Measurements from ENCODE around the gene NFASC. TPM values are rescaled to one million over a fixed set of nuclear protein-coding genes. Genes with fewer than 3 reads are reported as not detected.

Gene NFASC
- total and polyA plus RNA-seq, 2 donors (not counting 3 experiments of a cell fraction or from before 2014, with no cell fraction given), result not detected

DNA sequence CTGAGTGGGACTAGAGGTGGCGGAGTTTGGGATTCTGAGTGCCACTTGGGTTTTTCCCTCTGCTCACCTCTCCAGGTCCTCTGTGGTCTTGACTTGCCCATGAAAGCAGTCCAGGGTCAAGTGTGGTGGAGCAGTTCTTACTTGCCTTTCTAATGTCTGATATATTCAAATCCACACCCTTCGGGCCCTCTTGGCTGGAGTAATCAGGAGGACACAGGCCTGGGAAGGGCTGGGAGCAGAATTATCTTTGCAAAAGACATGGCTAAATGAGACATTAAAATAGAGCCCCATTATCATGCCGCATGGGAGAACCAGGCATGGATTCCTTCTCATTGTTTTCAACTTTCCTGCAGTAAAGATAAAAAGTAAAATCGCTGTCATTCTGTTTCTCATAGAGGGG, 74.0 kb downstream of the NFASC start:
- H4K20me1 ChIP-seq (replicated peaks; ENCODE audit: control insufficient read depth, extremely low read depth, insufficient read depth, low read length), result no peaks in the 10 kb centered on the region
- no peaks in the 10 kb centered on the region for H3K9me3 ChIP-seq (replicated peaks; ENCODE audit: control insufficient read depth, insufficient read depth, low read length)
- intact Hi-C loops (cut with micrococcal nuclease) (loop anchor here (5.0 kb wide), 1 partner anchor 117 kb away; no protein-coding TSS in a partner anchor), dilution Hi-C loops (cut with MboI; ENCODE audit: extremely low pct_ligation_motif_present, low sequenced_read_pairs) (no loop called here)
- no peak overlapping the region for H3K4me2 ChIP-seq (ENCODE audit: insufficient read depth, low read length)
- no peak overlapping the region for H3K27ac ChIP-seq (ENCODE audit: insufficient read depth, low read depth, low read length)
- BruUV-seq (replicated peaks), result no TSS peak
- peaks cover 5 to 8% of the 10 kb centered on the region in 2 experiments for H3K27me3 ChIP-seq (ENCODE audit: control insufficient read depth in 2 of 2, insufficient read depth in 2 of 2, low read length in 2 of 2)
- FAIRE-seq (no peak), DNase-seq (ENCODE audit: low read depth, low spot score) (no peak)
- H3K4me3 ChIP-seq (replicated peaks in 1 of 3; ENCODE audit: insufficient read depth in 1 of 3, low read depth in 1 of 3, low read length in 3 of 3), result no peak overlapping the region
- H3K9me1 ChIP-seq (replicated peaks; ENCODE audit: control insufficient read depth, extremely low read depth, insufficient read depth, low read length), result no peaks in the 10 kb centered on the region
- H3K36me3 ChIP-seq (ENCODE audit: control insufficient read depth in 2 of 2, extremely low read depth in 1 of 2, insufficient read depth in 2 of 2, low read length in 2 of 2), result no peaks in the 10 kb centered on the region
- H3K79me2 ChIP-seq (ENCODE audit: control insufficient read depth, insufficient read depth, low read length), result no peaks in the 10 kb centered on the region
- TF ChIP-seq MYC (IDR thresholded peaks at IDR 0.05; ENCODE audit: low read depth, low read length), result no peak
- H3K9ac ChIP-seq (replicated peaks; ENCODE audit: extremely low read depth, insufficient read depth, low read length), result no peak overlapping the region
- CTCF ChIA-PET, result interaction anchor here (0.7 kb wide), 1 partner anchor 117 kb away, joined by 3 read pairs; no protein-coding TSS in a partner anchor
- H2AFZ ChIP-seq (ENCODE audit: low read depth, low read length), result no peak overlapping the region
- no peaks in the 10 kb centered on the region for H3K4me1 ChIP-seq (ENCODE audit: control insufficient read depth, extremely low read depth, insufficient read depth, low read length)
- POLR2A ChIA-PET, result no interaction called here

- DNase-seq (ENCODE audit: low read depth, low spot score), result no peak
- TF ChIP-seq MAX (IDR thresholded peaks at IDR 0.05; ENCODE audit: insufficient read depth, insufficient read length) (no peak), GATA2 (IDR thresholded peaks at IDR 0.05; ENCODE audit: insufficient read depth, insufficient read length, low read depth, low read length) (no peak), POLR2AphosphoS5 (IDR thresholded peaks at IDR 0.05; ENCODE audit: insufficient read depth, low read depth, low read length) (no peak), JUN (IDR thresholded peaks at IDR 0.05; ENCODE audit: borderline replicate concordance, insufficient read depth, insufficient read length, low read depth) (no peak), EZH2 (IDR thresholded peaks at IDR 0.05; ENCODE audit: borderline replicate concordance, low read depth, low read length, severe bottlenecking) (no peak), MYC (IDR thresholded peaks at IDR 0.05; ENCODE audit: low read depth, low read length) (no peak), POLR2A (IDR thresholded peaks at IDR 0.05; ENCODE audit: low read depth, low read length) (no peak), CTCF (IDR thresholded peaks at IDR 0.05; ENCODE audit: extremely low read depth in 1 of 2, insufficient read depth in 1 of 2, low read depth in 1 of 2, low read length in 2 of 2) (no peak), FOS (IDR thresholded peaks at IDR 0.05; ENCODE audit: borderline replicate concordance, insufficient read depth, low read length) (no peak)
- Histone ChIP-seq H3K4me3 (replicated peaks in 1 of 3; ENCODE audit: insufficient read depth in 1 of 3, low read depth in 1 of 3, low read length in 3 of 3) (no peak overlapping the region), H3K9me1 (replicated peaks; ENCODE audit: control insufficient read depth, extremely low read depth, insufficient read depth, low read length) (no peaks in the 10 kb centered on the region), H3K27me3 (ENCODE audit: control insufficient read depth in 2 of 2, insufficient read depth in 2 of 2, low read length in 2 of 2) (peaks cover 5 to 6% of the 10 kb centered on the region in 2 experiments), H3K4me2 (ENCODE audit: insufficient read depth, low read length) (no peak overlapping the region), H3K27ac (ENCODE audit: insufficient read depth, low read depth, low read length) (no peak overlapping the region), H4K20me1 (replicated peaks; ENCODE audit: control insufficient read depth, extremely low read depth, insufficient read depth, low read length) (no peaks in the 10 kb centered on the region), H3K9ac (replicated peaks; ENCODE audit: extremely low read depth, insufficient read depth, low read length) (no peak overlapping the region), H3K79me2 (ENCODE audit: control insufficient read depth, insufficient read depth, low read length) (no peaks in the 10 kb centered on the region), H3K36me3 (ENCODE audit: control insufficient read depth in 2 of 2, extremely low read depth in 1 of 2, insufficient read depth in 2 of 2, low read length in 2 of 2) (no peaks in the 10 kb centered on the region), H3K9me3 (replicated peaks; ENCODE audit: control insufficient read depth, insufficient read depth, low read length) (no peaks in the 10 kb centered on the region), H3K4me1 (ENCODE audit: control insufficient read depth, extremely low read depth, insufficient read depth, low read length) (no peaks in the 10 kb centered on the region), H2AFZ (ENCODE audit: low read depth, low read length) (no peak overlapping the region)
- FAIRE-seq, result no peak
- POLR2A ChIA-PET, result no interaction called here
- no TSS peak for BruUV-seq (replicated peaks)
- intact Hi-C loops (cut with micrococcal nuclease), result no loop called here
- CTCF ChIA-PET, result no interaction called here
- dilution Hi-C loops (cut with MboI; ENCODE audit: extremely low pct_ligation_motif_present, low sequenced_read_pairs), result no loop called here
Measured at GRCh38 chr1:204945565-204945977, 74.9 kb downstream of the NFASC start.
